HL-60 (cell line): ENCODE results near the gene ANKRD40CL.

Experiments
- CTCF ChIP-seq: IDR thresholded peaks from one replicate; pipeline ENCODE4 v1.5.1; 2011; ENCODE audit warnings: low read length, control low read depth, inconsistent platforms; ENCODE audit not compliant: insufficient read depth
- REST ChIP-seq: IDR thresholded peaks from 2 replicates; pipeline ENCODE4 v1.6.1; 2012; ENCODE audit warnings: low read depth; ENCODE audit not compliant: insufficient replicate concordance

GRCh38 chr17:50754521-50754920 is 12.8 kb downstream of the ANKRD40CL start:
- TF ChIP-seq CTCF, result no peak
- no peak for TF ChIP-seq REST
